CD4-positive, alpha-beta T cell treated with Interleukin-17A for 1 hour (primary cell): Measurements from ENCODE around the gene ZSCAN22.

Experiments
- DNase-seq: peaks from one replicate; pipeline ENCODE4 v3.0.0-alpha.2; 2020

Gene ZSCAN22

DNA sequence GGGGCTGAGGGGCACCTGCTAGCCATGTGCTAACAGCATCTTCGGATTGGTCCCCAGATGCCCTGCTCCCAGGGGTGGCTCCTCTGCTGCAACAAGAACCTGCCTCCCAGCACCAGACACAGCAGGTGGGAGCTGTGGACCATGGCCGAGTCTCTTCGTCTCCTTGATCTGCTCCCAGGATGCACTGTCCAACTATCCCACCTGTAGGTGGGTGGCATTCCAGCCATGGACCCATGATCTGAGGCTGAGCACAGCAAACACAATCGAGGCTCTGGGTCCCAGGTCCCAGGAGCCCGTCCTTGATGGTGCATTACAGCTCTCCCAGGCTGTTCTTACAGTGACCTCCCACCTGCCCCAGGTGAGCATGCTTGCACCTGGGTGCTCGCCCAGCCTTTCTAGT, 52.5 kb downstream of the ZSCAN22 start:
- DNase-seq, result no peak

DNA sequence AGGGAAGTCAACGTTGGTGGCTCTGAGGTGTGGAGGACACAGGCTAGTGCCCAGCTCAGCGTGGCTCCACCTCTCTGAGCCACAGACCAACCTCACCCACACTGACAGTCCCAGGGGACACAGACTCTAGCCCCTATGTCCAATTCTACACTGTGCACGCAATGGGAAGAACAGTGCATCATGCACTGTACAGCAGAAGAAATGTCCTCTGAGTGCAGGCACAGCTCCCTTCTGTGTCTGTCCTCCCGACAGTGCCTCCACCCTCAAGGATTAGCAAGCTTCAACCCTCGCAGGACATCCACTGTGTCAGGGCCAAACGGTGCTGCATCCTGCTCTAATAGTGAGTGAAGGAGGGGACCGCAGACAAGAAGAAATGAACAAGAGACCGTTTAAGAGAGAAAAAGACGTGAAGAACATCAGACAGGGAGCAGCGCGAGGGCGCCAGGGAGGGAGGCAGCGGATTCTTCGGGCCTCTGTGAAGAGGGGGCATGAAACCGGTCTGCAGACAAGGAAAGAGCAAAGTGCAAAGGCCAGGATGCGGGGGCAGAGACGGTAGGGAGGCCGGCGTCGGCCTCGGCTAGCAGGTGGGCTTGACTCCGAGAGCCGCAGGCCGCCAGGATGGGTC, 53.4 kb downstream of the ZSCAN22 start:
- DNase-seq, result no peak

DNA sequence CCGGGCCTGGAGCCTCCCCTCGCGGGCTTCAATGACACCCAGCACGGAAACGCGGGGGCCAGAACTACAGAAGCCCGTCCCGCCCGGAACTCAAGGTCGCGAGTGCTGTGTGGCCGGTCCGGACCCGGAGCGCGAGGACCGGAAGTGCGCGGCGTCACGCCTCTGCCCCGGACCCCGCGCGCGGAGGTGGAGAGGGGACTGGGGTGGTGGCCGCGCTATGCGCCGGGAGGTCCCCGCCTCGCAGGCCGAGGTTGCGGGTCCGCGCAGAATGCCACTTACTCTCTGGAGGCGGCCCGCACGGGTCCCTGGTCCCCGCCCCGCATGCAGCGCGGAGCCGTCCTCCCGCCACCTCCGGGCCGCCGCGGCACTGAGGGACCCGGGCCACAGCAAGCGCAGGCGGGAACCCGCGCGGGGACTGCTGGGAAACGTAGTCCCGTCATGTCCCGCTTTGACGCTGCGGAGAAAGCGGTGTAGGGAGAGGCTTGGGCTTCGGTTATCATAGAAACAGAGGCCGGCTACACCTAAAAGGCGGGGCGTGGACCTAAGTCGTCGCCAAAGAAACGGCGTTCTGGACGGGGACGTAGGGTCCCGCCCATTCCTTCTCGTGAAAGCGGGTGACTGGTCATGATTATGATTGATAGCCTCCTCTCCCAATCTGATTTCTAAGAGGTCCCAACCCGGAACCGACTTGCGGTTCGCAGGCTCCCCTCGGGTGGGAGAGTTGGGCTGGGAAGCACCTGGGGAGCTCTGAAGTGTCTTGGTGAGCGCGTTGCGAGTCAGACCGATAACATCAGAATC, 54.1 kb downstream of the ZSCAN22 start, which contains the start of gene ZNF837:
Gene ZNF837 (minus strand): TSS at position 369 of the 798 bp plus-strand sequence. CDS start 11,698 bp downstream, outside the sequence.
- peak; percentile 100 for DNase-seq

DNA sequence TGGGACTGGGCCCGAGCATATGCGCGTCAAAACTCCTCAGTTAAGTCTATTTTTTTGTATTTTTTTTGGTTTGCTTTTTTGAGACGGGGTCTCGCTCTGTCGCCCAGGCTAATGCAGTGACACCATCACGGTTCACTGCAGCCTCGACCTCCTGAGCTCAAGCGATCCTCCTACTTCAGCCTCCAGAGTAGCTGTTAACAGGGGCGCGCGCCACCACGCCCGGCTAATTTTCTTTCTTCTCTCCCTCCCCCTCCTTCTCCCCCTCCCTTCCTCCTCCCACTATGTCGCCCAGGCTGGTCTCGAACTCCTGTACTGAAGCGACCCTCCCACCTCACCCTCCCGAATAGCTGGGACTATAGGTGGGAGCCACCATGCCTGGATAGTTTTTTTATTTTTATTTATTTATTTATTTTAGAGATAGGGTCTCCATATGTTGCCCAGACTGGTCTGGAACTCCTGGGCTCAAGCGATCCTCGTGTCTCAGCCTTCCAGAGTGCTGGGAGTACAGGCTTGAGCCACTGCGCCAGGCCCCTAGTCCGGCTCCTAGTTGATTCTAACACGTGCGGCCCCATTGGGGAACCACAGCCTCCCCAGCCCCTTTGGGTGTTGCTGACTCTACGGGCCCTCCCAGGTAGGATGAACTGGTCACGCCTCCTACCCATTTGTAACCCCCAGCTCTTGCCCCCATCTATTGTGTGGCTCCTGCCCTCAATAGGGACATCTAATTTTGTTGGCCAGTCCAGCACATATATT, 54.8 kb downstream of the ZSCAN22 start:
- DNase-seq, result no peak

DNA sequence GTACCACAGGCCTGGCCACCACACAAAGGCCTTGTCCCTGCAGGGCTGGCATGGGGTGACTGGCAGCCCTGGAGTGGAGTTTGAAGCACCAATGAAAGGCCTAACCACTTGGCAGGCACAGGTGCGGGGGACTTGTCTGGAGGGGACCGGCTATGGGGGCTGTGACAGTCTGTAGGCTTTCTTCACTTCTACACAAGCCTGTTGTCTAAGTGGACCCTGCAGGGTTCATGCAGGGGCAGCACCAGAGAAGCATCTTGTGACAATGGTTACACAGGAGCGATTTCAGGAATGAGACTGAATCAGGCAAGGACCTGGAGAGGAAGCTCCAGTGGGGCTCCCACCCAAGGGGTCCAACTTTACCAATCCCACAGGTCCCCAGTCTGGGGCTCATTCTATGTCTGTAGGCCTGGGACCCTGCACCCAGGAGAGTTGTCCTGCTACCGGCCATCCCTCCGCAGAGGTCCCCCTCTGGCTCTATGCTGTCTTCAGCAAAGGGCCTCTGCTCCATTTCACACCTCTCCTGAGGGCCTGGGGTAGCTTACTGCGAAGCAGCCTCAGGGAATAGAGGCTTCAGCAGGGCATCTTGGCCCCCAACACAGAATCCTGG, 56.3 kb downstream of the ZSCAN22 start:
- DNase-seq, result no peak

DNA sequence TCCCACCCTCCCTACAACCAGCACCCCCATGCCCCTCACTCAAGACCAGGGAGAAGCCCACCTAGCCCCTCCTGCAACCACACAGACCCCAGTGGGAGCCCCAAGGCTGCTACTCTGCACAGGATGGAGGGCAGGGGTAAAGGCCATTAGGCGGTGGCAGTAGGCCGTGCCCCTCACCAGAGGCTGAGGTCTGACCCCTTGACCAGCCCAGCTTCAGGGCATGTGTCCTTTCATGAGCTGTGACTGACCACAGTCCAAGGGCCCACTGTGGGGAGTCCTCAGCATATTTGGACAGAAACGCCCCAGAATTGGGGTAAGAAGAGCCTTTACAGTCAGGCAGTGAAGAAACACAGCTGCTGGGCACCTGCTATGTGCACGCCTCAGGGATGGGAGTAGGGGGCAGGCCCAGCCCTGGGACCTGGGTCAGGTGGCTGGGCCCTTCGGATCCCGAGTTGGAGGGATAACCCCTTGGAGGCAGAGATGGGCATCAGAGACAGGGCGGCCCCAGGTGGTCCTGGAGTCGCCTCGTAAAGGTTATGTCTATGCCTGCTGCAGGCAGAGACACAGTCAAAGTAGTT, 58.6 kb downstream of the ZSCAN22 start:
- no peak for DNase-seq

DNA sequence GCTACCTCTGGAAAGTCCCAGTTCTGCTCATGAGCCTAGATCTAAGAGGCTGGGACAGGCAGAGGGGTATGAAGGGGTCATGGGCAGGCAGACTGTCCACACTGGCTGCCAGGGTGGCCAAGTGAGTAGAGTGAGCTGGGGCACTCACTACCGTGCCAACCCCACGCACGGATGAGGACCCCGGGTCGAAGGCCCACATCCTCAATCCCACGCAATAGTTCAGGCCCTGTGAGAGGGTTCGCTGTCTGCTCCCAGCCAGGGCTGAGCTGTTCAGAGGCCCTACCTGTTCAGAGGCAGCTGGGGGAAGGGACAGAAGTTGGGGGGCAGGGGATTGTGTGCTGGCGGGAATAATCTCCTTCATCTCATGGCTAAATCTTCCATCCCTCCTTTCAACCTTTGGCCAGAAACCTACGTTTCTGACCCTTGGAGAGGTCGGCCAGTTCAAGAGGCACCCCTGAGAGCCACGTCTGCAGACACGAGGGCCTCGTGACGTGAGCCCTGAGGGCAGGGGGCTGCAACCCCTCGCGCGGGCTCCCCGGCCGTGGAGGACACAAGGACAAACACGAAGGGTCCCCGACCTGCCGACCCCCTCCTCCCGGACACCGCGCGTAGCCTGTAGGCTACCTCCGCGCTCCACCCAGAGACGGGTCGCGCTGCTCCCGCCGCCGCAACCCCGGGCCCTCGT, 59.2 kb downstream of the ZSCAN22 start:
- DNase-seq, result no peak

DNA sequence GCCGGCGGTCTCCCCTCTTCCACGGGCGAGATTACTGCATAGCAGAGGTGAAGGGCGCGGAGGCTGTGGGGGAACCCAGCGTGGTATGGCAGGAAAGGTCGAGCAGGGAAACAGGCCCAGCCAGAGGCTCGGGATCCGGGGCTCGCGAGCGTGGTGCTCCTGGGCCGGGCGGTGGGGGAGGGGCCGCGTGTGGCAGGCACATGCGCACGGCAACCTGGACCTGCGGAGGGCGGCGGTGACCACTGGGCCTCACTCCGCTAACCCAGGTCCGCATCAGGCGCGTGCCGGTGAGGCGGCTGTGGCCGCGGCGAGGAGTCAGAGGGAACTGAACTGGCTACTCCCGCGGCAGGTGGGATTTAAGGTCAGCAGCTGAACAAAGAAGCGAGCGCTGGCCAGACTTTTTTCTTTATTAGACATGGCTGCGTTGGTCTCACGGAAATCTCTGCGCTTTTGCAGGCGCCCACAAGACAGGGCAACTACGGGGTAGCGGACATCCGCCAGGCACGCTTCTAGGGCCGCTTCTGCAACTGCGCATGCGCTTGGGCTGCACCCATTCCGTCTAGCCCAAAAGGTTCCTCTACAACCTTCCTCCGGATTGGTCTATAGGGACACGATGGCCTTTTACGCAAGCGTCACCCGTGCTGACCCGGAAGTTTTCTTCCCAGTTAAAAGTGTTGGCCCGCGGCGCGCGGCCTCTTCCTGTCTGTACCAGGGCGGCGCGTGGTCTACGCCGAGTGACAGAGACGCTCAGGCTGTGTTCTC, 60.0 kb downstream of the ZSCAN22 start, which contains the start of gene RPS5:
Gene RPS5 (plus strand): TSS at position 694 of the 762 bp plus-strand sequence. CDS start 869 bp downstream, outside the sequence.
- DNase-seq, result peak; percentile 99

DNA sequence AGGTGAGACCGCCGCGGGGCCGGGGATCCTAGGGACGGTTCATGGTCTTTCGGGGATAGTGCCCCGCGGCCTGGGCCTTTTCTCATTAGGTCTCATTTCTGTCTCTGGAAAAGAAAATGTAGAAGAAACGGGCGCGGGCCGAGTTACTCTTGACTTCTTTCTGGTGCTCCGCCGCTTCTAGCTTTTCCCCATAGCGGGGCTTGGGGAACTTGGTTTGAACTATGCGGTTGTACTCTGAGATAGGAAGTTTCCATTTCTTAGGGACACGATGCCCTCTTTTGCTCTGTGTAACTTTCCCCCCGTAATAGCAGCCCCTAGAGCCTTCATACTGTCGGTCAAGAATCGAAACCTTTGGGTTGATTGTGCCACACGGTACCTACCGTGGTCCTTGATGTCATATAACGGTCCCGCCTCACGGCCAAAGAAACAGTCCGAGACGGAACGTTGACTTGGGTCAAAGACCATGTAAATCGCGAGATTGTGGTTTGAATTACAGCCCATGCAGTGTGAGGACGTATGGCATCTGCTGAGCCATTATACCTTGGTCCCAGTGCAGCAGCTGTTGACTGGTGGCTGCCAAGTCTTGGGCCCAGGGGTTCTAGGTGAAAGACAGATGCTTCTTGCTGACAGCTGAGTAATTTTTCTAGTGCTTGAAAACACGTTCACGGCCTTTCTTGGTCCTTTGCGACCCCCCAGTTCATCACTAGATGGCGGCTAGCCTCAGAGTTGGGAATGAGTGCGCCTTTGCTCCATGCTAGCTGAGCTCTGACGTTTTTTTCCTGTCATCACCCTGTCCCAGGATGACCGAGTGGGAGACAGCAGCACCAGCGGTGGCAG, 60.8 kb downstream of the ZSCAN22 start:
- no peak for DNase-seq

DNA sequence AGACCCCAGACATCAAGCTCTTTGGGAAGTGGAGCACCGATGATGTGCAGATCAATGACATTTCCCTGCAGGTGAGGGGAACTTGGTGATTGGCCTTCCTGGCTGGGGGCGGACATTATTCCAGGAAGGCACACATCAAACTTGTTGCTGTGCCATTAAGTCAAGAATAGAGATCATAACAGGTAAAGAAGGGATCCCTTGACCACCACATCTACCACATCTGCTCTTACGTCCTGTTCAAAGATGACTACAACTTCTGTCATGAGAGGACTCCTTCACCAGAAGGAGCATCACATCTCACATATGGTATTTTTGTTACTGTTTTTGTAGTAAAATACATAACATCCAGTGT, 61.4 kb downstream of the ZSCAN22 start:
- no peak for DNase-seq
